HEK293T (cell line): ENCODE data around the gene ENO2.
A peak's percentile ranks its signal among the peaks of the same experiment; 100 is the strongest.

ENCODE experiments used
- CTCF ChIA-PET: fragments of 350-600 bp; formaldehyde crosslinking; extraction: SDS; loops from one replicate; lab custom pipeline; 2021; ENCODE audit warnings: antibody characterized with exemption, inconsistent platforms; lab: Yijun Ruan, JAX
- POLR2A ChIA-PET: fragments of 350-600 bp; formaldehyde crosslinking; extraction: SDS; loops from one replicate; lab custom pipeline; 2020; ENCODE audit warnings: antibody characterized with exemption, inconsistent platforms; lab: Yijun Ruan, JAX
- DNase-seq: peaks from one replicate; pipeline ENCODE4 v3.0.0; 2012; ENCODE audit warnings: mixed read lengths; ENCODE audit errors: extremely low spot score
- ARNT ChIP-seq: fragments of 450-650 bp; IDR thresholded peaks from 2 replicates; pipeline ENCODE4 v1.6.1; 2017; ENCODE audit warnings: mild to moderate bottlenecking
- BHLHE40 ChIP-seq: fragments of 450-650 bp; IDR thresholded peaks from 2 replicates; pipeline ENCODE4 v1.6.1; 2016; ENCODE audit warnings: mild to moderate bottlenecking, moderate library complexity, borderline replicate concordance
- CTBP1 ChIP-seq: fragments of 450-650 bp; IDR thresholded peaks from 2 replicates; pipeline ENCODE4 v1.6.1; 2016; ENCODE audit warnings: borderline replicate concordance
- ELF4 ChIP-seq: fragments of 450-650 bp; IDR thresholded peaks from 2 replicates; pipeline ENCODE4 v1.6.1; 2017; ENCODE audit warnings: antibody characterized with exemption
- FOXA1 ChIP-seq: fragments of 450-650 bp; IDR thresholded peaks from 2 replicates; pipeline ENCODE4 v1.6.1; 2016; ENCODE audit warnings: mild to moderate bottlenecking
- FOXK2 ChIP-seq: fragments of 450-650 bp; IDR thresholded peaks from 2 replicates; pipeline ENCODE4 v1.6.1; 2016; ENCODE audit warnings: mild to moderate bottlenecking
- FOXM1 ChIP-seq: fragments of 450-650 bp; IDR thresholded peaks from 2 replicates; pipeline ENCODE4 v1.6.1; 2017; ENCODE audit warnings: mild to moderate bottlenecking, borderline replicate concordance
- HDGF ChIP-seq: fragments of 450-650 bp; IDR thresholded peaks from 2 replicates; pipeline ENCODE4 v1.6.1; 2017; ENCODE audit warnings: antibody characterized with exemption, borderline replicate concordance
- L3MBTL2 ChIP-seq: fragments of 450-650 bp; conservative IDR thresholded peaks from 2 replicates; pipeline ENCODE4 v1.6.1; 2016; ENCODE audit warnings: mild to moderate bottlenecking
- LEF1 ChIP-seq: fragments of 450-650 bp; IDR thresholded peaks from 2 replicates; pipeline ENCODE4 v1.6.1; 2017; ENCODE audit warnings: mild to moderate bottlenecking, borderline replicate concordance
- NFRKB ChIP-seq: fragments of 450-650 bp; IDR thresholded peaks from 2 replicates; pipeline ENCODE4 v1.6.1; 2016; ENCODE audit warnings: mild to moderate bottlenecking, moderate library complexity
- PKNOX1 ChIP-seq: fragments of 450-650 bp; IDR thresholded peaks from 2 replicates; pipeline ENCODE4 v1.6.1; 2016
- SP1 ChIP-seq: fragments of 450-650 bp; IDR thresholded peaks from 2 replicates; pipeline ENCODE4 v1.6.1; 2017
- SUZ12 ChIP-seq: fragments of 450-650 bp; IDR thresholded peaks from 2 replicates; pipeline ENCODE4 v1.6.1; 2016; ENCODE audit warnings: mild to moderate bottlenecking
- TARDBP ChIP-seq: fragments of 450-650 bp; IDR thresholded peaks from 2 replicates; pipeline ENCODE4 v1.6.1; 2016
- ZNF384 ChIP-seq: fragments of 450-650 bp; IDR thresholded peaks from 2 replicates; pipeline ENCODE4 v1.6.1; 2016

The ENO2 gene

GRCh38 chr12:6925540-6926279 lies 11.3 kb downstream of the ENO2 start:
- ChIA-PET POLR2A (interaction anchor here (0.8 to 8.3 kb wide), 17 partner anchors 10 to 236 kb away, joined by 3 to 174 read pairs (median 10); partner anchors contain the start of genes C12orf57, CDCA3, COPS7A and ENO2), CTCF (interaction anchor here (0.6 to 3.0 kb wide), 22 partner anchors 9 to 186 kb away, joined by 3 to 15 read pairs (median 4); partner anchors contain the start of genes C12orf57, MLF2 and RNU7-1)
- DNase-seq, result no peak
- TF ChIP-seq TARDBP (no peak), ZNF384 (no peak), ELF4 (no peak), FOXK2 (no peak), BHLHE40 (no peak), L3MBTL2 (no peak), FOXM1 (no peak), PKNOX1 (no peak), CTBP1 (no peak), SP1 (no peak), NFRKB (no peak), ARNT (no peak), FOXA1 (no peak)

GRCh38 chr12:6927379-6928021 lies 13.1 kb downstream of the ENO2 start, which contains the start of gene ATN1:
Gene ATN1 (plus strand): TSS chr12:6927959. CDS start chr12:6934002, 6,043 bp downstream.
- TF ChIP-seq PKNOX1 (no peak), FOXK2 (no peak), HDGF (no peak), SUZ12 (no peak), NFRKB (no peak), L3MBTL2 (peak; percentile 56; the same call in 1 of the 2 replicates)
- peak; percentile 54 for DNase-seq
- CTCF ChIA-PET, result interaction anchor here (1.2 to 3.0 kb wide), 6 partner anchors 8 to 58 kb away, joined by 3 to 15 read pairs (median 6); no protein-coding TSS in a partner anchor
- POLR2A ChIA-PET, result interaction anchor here (1.5 to 8.3 kb wide), 9 partner anchors 10 to 59 kb away, joined by 4 to 174 read pairs (median 32); partner anchors contain the start of genes C12orf57, ENO2, RNU7-1 and SPSB2

DNA sequence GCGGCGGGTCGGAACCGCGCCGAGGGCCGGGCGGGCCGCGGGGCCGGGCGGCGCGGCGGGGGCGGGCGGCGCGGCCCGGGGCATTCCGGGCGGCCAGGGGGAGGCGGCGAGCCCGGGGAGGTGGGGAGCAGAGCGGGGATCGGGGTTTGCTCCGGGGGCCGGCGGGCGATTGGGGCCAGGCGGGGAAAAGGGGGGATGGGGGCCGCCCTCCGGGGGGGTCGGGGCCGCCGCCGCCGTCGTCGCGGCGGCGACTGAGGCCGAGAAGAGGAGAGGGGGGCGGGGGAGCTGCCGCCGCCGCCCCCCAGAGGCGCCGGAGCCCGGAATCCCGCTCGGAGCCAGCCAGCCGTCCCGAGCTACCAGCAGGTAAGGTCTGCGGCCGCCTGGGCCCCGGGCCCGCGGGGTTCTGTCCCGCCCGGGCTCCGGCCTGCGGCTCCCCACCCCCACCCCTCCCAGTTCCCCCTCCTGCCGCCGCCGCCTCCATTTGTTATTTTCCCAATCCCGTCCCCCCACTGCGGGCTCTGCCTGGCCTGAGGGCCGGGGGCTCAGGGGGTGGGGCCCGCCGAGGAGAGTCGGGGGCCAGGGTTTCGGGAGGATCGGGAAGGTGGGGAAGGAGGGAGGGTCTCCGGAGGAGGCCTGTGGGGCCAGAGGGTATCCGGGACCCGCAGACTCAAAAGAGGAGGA lies 13.8 kb downstream of the ENO2 start:
- ChIA-PET CTCF (interaction anchor here (1.2 kb wide), 1 partner anchor 10 kb away, joined by 4 read pairs; no protein-coding TSS in a partner anchor), POLR2A (interaction anchor here (1.1 to 8.3 kb wide), 5 partner anchors 9 to 59 kb away, joined by 3 to 174 read pairs (median 19); partner anchors contain the start of genes C12orf57, ENO2 and RNU7-1)
- no peak for DNase-seq
- TF ChIP-seq L3MBTL2, result no peak
- no peak for TF ChIP-seq ARNT
- TF ChIP-seq FOXK2, result no peak
- no peak for TF ChIP-seq ELF4
- TF ChIP-seq LEF1, result no peak
- TF ChIP-seq CTBP1, result no peak
- no peak for TF ChIP-seq ZNF384
- no peak for TF ChIP-seq SUZ12
- TF ChIP-seq TARDBP, result no peak
- TF ChIP-seq HDGF, result no peak
- TF ChIP-seq FOXM1, result no peak
- TF ChIP-seq SP1, result no peak
- TF ChIP-seq NFRKB, result no peak
- TF ChIP-seq BHLHE40, result no peak
- no peak for TF ChIP-seq PKNOX1

DNA sequence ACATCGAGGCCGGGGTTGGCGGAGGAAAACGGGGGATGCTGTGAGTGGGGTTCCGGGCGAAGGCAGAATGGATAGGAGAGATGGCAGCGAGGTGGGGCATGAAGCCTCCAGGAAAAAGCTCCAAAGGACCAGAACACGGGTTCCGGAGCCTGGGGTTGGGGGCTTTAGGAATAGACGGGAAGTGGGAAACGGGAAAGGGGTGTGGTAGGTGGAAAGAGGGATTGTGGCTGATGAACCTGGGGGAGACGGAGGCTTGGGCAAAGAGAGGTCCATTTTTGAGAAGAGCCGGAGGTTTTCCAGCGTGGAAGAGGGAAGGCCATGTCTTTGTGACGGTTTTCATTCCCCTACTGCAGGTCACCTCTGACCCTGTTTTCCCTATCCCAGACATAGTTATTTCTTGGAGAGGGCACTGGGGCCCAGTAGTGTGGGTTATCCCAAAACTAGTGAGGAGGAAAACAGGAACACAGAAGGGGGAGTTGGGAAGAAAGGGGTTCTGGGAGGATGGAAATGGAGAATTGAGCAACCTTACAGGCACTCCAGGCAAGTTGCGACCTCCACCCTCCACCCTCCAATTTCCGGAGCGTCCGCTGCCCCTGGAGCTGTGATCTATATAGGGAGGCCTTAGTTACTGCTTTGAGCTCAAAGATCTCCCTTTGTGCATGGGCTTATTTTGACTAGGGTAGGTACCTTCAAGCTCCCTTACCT lies 14.5 kb downstream of the ENO2 start:
- DNase-seq, result no peak
- ChIA-PET POLR2A (interaction anchor here (1.0 to 8.3 kb wide), 10 partner anchors 9 to 77 kb away, joined by 3 to 174 read pairs (median 4); partner anchors contain the start of genes C12orf57, CDCA3, ENO2 and RNU7-1), CTCF (interaction anchor here (1.0 to 1.2 kb wide), 2 partner anchors 9 to 57 kb away, joined by 3 to 4 read pairs; no protein-coding TSS in a partner anchor)
- no peak for TF ChIP-seq HDGF
- no peak for TF ChIP-seq CTBP1
- no peak for TF ChIP-seq PKNOX1
- no peak for TF ChIP-seq FOXK2
- no peak for TF ChIP-seq BHLHE40
- no peak for TF ChIP-seq NFRKB
- no peak for TF ChIP-seq ZNF384
